Gastroesophageal sphincter (tissue), 3 donors: ENCODE results near the gene PAXX.

Source experiments
- EP300 ChIP-seq: sonication (generic); formaldehyde crosslinking; IDR thresholded peaks from one replicate; pipeline ENCODE4 v1.6.1; 2017; ENCODE audit warnings: antibody characterized with exemption, mild to moderate bottlenecking
- POLR2A ChIP-seq, 2 donors: fragments of 450-650 bp; IDR thresholded peaks; one replicate each; pipeline ENCODE4 v1.6.1; 2017; ENCODE audit warnings: antibody characterized with exemption in 2 of 2, mild to moderate bottlenecking in 2 of 2, moderate library complexity in 1 of 2
- POLR2AphosphoS5 ChIP-seq: sonication (generic); formaldehyde crosslinking; IDR thresholded peaks from one replicate; pipeline ENCODE4 v1.6.1; 2017; ENCODE audit warnings: antibody characterized with exemption
- TF ChIP-seq, protein P1 (sequence below), 4 experiments: fragments of 200-600 bp in 2 of 4; fragments of 450-650 bp in 2 of 4; sonication (generic) in 1 of 4; IDR thresholded peaks; one replicate each; pipeline ENCODE4 v1.5.1; 2017 to 2019; ENCODE audit warnings: antibody characterized with exemption in 4 of 4, mild to moderate bottlenecking in 2 of 4, moderate library complexity in 2 of 4

GRCh38 chr9:136952876-136953770, 39.1 kb upstream of the PAXX start:
- TF ChIP-seq, protein P1, sequence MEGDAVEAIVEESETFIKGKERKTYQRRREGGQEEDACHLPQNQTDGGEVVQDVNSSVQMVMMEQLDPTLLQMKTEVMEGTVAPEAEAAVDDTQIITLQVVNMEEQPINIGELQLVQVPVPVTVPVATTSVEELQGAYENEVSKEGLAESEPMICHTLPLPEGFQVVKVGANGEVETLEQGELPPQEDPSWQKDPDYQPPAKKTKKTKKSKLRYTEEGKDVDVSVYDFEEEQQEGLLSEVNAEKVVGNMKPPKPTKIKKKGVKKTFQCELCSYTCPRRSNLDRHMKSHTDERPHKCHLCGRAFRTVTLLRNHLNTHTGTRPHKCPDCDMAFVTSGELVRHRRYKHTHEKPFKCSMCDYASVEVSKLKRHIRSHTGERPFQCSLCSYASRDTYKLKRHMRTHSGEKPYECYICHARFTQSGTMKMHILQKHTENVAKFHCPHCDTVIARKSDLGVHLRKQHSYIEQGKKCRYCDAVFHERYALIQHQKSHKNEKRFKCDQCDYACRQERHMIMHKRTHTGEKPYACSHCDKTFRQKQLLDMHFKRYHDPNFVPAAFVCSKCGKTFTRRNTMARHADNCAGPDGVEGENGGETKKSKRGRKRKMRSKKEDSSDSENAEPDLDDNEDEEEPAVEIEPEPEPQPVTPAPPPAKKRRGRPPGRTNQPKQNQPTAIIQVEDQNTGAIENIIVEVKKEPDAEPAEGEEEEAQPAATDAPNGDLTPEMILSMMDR (IDR thresholded peaks at IDR 0.05): no peak
- no peak for TF ChIP-seq EP300
- no peak for TF ChIP-seq POLR2AphosphoS5
- TF ChIP-seq POLR2A (IDR thresholded peaks at IDR 0.05): no peak
